ENCODE data around the gene TECR.

- TF ChIP-seq CTCF (IDR thresholded peaks at IDR 0.05; ENCODE audit: extremely low read depth in 1 of 2, insufficient read depth in 1 of 2, low read depth in 1 of 2, low read length in 2 of 2) (no peak), JUN (IDR thresholded peaks at IDR 0.05; ENCODE audit: borderline replicate concordance, insufficient read depth, insufficient read length, low read depth) (no peak)
These were observed 32.6 kb upstream of the TECR start for GRCh38 chr19:14496834-14497227.
